Activated CD8-positive, alpha-beta T cell treated with anti-CD3 and anti-CD28 coated beads for 36 hours (primary cell): ENCODE results near the gene ATP23. TPM values are rescaled to one million over a fixed set of nuclear protein-coding genes. Genes with fewer than 3 reads are reported as not detected.

Source experiments
- ATAC-seq: fragments of 200-7000 bp; cut with Tn5 transposase; one replicate; pipeline ENCODE4 v1.10.0; 2021; ENCODE audit warnings: mild to moderate bottlenecking, moderate library complexity
- CTCF ChIA-PET: fragments of 350-600 bp; sonication (Branson Sonifier 250); formaldehyde crosslinking; loops from one replicate; lab custom pipeline; 2021; ENCODE audit warnings: antibody characterized with exemption; lab: Charles Lee
- POLR2A ChIA-PET: fragments of 350-600 bp; sonication (Branson Sonifier 250); formaldehyde crosslinking; loops from one replicate; lab custom pipeline; 2021; ENCODE audit warnings: antibody characterized with exemption; lab: Charles Lee
- DNase-seq: peaks from one replicate; pipeline ENCODE4 v3.0.0-alpha.2; 2020
- H3K27ac Mint-ChIP-seq: one replicate; pipeline ENCODE4 v1.8.0; 2021; ENCODE audit warnings: mild to moderate bottlenecking, mixed read lengths
- H3K27me3 Mint-ChIP-seq: one replicate; pipeline ENCODE4 v1.8.0; 2021; ENCODE audit warnings: mixed read lengths
- H3K36me3 Mint-ChIP-seq: one replicate; pipeline ENCODE4 v1.8.0; 2021; ENCODE audit warnings: low read depth, mixed read lengths
- H3K4me1 Mint-ChIP-seq: one replicate; pipeline ENCODE4 v1.8.0; 2021; ENCODE audit warnings: low read depth, mixed read lengths
- H3K4me3 Mint-ChIP-seq: one replicate; pipeline ENCODE4 v1.8.0; 2021; ENCODE audit warnings: mild to moderate bottlenecking, moderate library complexity, mixed read lengths
- H3K9me3 Mint-ChIP-seq: one replicate; pipeline ENCODE4 v1.8.0; 2021; ENCODE audit warnings: mixed read lengths
- CTCF ChIP-seq: fragments of 200-600 bp; IDR thresholded peaks from one replicate; pipeline ENCODE4 v1.8.0; 2022; ENCODE audit warnings: antibody characterized with exemption, mild to moderate bottlenecking
- intact Hi-C: fragments of 100-400 bp; cut with micrococcal nuclease; formaldehyde crosslinking; loops from one replicate; pipeline ENCODE4 v1.10.0; 2022
- total RNA-seq, 2 experiments: library from RNA; stranded (reverse); gene quantifications; one replicate each; pipeline ENCODE4 v1.2.3, GENCODE V29; 2021

Gene ATP23
- total RNA-seq, 2 experiments from 2014 or later = 15.8 to 16.7 TPM

GRCh38 chr12:57965766-57966165 is 24.4 kb downstream of the ATP23 start:
- no peak for ATAC-seq
- Mint-ChIP-seq H3K27me3 (no peaks in the 10 kb centered on the region), H3K4me1 (no peaks in the 10 kb centered on the region), H3K36me3 (peaks cover 4% of the 10 kb centered on the region), H3K9me3 (peaks cover 45% of the 10 kb centered on the region), H3K27ac (no peak overlapping the region), H3K4me3 (no peak overlapping the region)
- no peak for DNase-seq
- no peak for TF ChIP-seq CTCF
- CTCF ChIA-PET = no interaction called here
- intact Hi-C loops = no loop called here
- POLR2A ChIA-PET = no interaction called here

DNA sequence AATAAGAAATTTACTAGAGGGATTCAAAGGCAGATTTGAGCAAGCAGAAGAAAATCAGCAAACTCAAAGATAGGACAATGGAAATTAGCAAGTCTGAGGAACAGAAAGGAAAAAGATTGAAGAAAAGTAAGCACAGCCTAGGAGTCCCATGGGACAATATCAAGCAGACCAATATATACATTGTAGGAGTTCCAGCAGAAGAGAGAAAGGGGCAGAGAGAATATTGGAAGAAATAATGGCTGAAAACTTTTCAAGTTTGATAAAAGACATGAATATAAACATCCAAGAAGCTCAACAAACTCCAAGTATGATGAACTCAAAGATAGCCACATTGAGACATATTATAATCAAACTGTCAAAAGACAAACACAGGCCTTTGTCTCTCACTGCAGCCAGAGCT is 25.2 kb downstream of the ATP23 start:
- Mint-ChIP-seq H3K4me1 (no peaks in the 10 kb centered on the region), H3K9me3 (peaks cover 39% of the 10 kb centered on the region), H3K36me3 (peaks cover 4% of the 10 kb centered on the region), H3K27ac (no peak overlapping the region), H3K27me3 (no peaks in the 10 kb centered on the region), H3K4me3 (no peak overlapping the region)
- intact Hi-C loops = no loop called here
- ChIA-PET CTCF (no interaction called here), POLR2A (no interaction called here)
- DNase-seq = no peak
- TF ChIP-seq CTCF = no peak
- ATAC-seq = no peak

DNA sequence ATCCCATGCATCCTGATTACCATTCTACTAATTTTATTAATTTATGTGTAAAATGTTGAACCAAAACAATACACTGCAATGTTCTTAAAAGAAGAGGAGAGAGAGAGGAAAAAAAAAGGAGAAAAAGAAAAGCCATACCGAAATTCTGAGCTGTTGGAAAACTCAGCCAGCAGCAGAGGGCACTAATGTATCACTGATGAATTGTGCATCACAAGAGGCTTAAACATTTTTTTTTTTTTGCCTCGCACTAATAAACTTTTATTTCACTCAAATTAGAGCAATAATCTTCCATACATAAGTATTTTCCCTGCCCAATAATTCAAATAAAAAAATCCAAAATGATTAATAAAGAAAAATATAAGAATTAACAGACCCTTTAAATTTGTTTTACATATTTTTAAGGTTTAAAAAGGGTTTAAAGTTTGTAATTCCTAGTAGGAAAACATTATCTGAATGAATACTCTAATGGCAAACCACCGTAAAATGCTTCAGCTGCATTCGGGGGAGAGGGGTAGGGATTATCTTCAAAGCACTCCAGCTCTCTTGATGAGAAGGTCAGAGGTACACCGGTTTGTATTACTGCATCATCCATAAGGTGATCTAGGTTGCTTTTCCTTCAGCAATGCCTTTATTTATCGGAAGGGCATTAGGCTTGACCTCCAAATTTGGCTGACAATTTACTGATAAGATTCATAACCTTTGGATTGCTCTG is 41.9 kb downstream of the ATP23 start:
- Mint-ChIP-seq H3K4me3 (no peak overlapping the region), H3K9me3 (peaks cover 4% of the 10 kb centered on the region), H3K4me1 (no peaks in the 10 kb centered on the region), H3K36me3 (no peaks in the 10 kb centered on the region), H3K27me3 (peaks cover 15% of the 10 kb centered on the region), H3K27ac (no peak overlapping the region)
- DNase-seq = peak; percentile 52
- no peak for ATAC-seq
- peak; percentile 58 for TF ChIP-seq CTCF
- ChIA-PET POLR2A (interaction anchor here (0.6 kb wide), 1 partner anchor 117 kb away, joined by 3 read pairs; no protein-coding TSS in a partner anchor), CTCF (interaction anchor here (0.7 to 1.8 kb wide), 9 partner anchors 8 to 1167 kb away, joined by 3 to 6 read pairs (median 3); no protein-coding TSS in a partner anchor)
- intact Hi-C loops = loop anchor here (1.0 kb wide), 1 partner anchor 8 kb away; no protein-coding TSS in a partner anchor

DNA sequence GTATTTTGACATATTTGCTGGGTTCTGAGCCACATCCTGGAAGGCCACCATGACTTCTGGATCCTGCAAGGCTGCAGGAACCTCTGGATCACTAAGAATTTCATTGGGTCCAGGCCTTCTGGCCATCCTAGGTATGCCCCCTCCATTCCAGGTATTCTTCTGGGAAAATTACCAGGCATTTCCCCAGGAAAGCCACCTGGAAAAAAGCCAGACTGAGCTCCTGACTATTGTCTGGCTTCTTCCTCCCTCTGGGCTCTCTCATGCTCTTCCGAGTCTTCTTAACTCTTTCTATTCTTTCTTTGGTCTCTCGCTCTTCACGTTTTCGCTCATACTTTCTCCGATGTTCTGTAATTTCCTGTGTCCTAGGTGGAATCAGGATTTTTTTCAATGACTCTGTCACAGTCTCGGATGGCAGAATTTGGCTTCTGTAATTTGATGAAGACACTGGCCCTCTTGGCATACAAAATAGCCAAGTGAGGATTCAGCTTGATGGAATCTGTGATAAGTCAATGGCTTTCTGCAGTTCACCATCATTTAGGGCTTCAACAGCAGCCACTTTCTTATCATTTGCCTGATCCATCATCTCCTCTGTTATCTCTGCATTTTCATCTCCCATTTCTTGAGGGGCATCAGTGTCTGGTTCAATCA is 42.6 kb downstream of the ATP23 start:
- no peak for ATAC-seq
- ChIA-PET POLR2A (interaction anchor here (0.6 kb wide), 1 partner anchor 116 kb away, joined by 3 read pairs; no protein-coding TSS in a partner anchor), CTCF (interaction anchor here (1.0 to 1.8 kb wide), 3 partner anchors 13 to 1166 kb away, joined by 4 to 6 read pairs (median 5); no protein-coding TSS in a partner anchor)
- DNase-seq = no peak
- intact Hi-C loops = loop anchor here (1.0 kb wide), 1 partner anchor 9 kb away; no protein-coding TSS in a partner anchor
- TF ChIP-seq CTCF = no peak
- peaks cover 4% of the 10 kb centered on the region for H3K9me3 Mint-ChIP-seq
- no peak overlapping the region for H3K4me3 Mint-ChIP-seq
- no peaks in the 10 kb centered on the region for H3K36me3 Mint-ChIP-seq
- H3K27me3 Mint-ChIP-seq = peaks cover 12% of the 10 kb centered on the region
- no peaks in the 10 kb centered on the region for H3K4me1 Mint-ChIP-seq
- H3K27ac Mint-ChIP-seq = no peak overlapping the region
